SK-N-MC (cell line): ENCODE measurements around the gene TAS2R42.

Source experiments
- EZH2 ChIP-seq: fragments of 200-600 bp; sonication (generic); IDR thresholded peaks from one replicate; pipeline ENCODE4 v1.6.1; 2017; ENCODE audit warnings: antibody characterized with exemption
- POLR2AphosphoS5 ChIP-seq: IDR thresholded peaks from 2 replicates; pipeline ENCODE4 v1.6.1; 2012; ENCODE audit warnings: mild to moderate bottlenecking, low read depth, low read length, borderline replicate concordance

- TF ChIP-seq EZH2 (no peak), POLR2AphosphoS5 (no peak)
Observed at GRCh38 chr12:11228296-11228879, 41.7 kb upstream of the TAS2R42 start.
